ENCODE data around the gene S100A6.
A peak's percentile ranks its signal among the peaks of the same experiment; 100 is the strongest.

The S100A6 gene

GRCh38 chr1:153544453-153545066 lies 8.8 kb upstream of the S100A6 start:
- peak overlapping the region; percentile 52 for H3K4me3 ChIP-seq (ENCODE audit: control insufficient read depth, low read depth, low read length)
- no peak for DNase-seq (ENCODE audit: low read depth)
- no peak for TF ChIP-seq CTCF (IDR thresholded peaks at IDR 0.05; ENCODE audit: control insufficient read depth, insufficient read depth, low read depth, low read length, missing control alignments)

GRCh38 chr1:153543736-153544135 lies 7.9 kb upstream of the S100A6 start:
- TF ChIP-seq CTCF (IDR thresholded peaks at IDR 0.05; ENCODE audit: control insufficient read depth, insufficient read depth, low read depth, low read length, missing control alignments) = no peak
- H3K4me3 ChIP-seq (ENCODE audit: control insufficient read depth, low read depth, low read length) = no peak overlapping the region; the same call in 1 of the 2 replicates
- no peak for DNase-seq (ENCODE audit: low read depth)

GRCh38 chr1:153542956-153543711 lies 7.3 kb upstream of the S100A6 start:
- no peak for TF ChIP-seq CTCF (IDR thresholded peaks at IDR 0.05; ENCODE audit: control insufficient read depth, insufficient read depth, low read depth, low read length, missing control alignments)
- H3K4me3 ChIP-seq (ENCODE audit: control insufficient read depth, low read depth, low read length) = no peak overlapping the region; the same call in 1 of the 2 replicates
- no peak for DNase-seq (ENCODE audit: low read depth)

- H3K4me3 ChIP-seq (ENCODE audit: control insufficient read depth, low read depth, low read length) = no peak overlapping the region
- no peak for DNase-seq (ENCODE audit: low read depth)
- TF ChIP-seq CTCF (IDR thresholded peaks at IDR 0.05; ENCODE audit: control insufficient read depth, insufficient read depth, low read depth, low read length, missing control alignments) = no peak
These were observed 6.1 kb upstream of the S100A6 start for GRCh38 chr1:153541641-153542590.

GRCh38 chr1:153540394-153541361 lies 4.9 kb upstream of the S100A6 start, which contains the start of gene S100A5:
S100A5 (minus strand) TSS chr1:153540934; CDS start chr1:153540191, 743 bp downstream.
- TF ChIP-seq CTCF (IDR thresholded peaks at IDR 0.05; ENCODE audit: control insufficient read depth, insufficient read depth, low read depth, low read length, missing control alignments) = no peak
- DNase-seq (ENCODE audit: low read depth) = no peak
- H3K4me3 ChIP-seq (ENCODE audit: control insufficient read depth, low read depth, low read length) = no peak within 1 kb of the TSS
